GM18861 (cell line): ENCODE results near the gene EED.
"Not testable (repeated sequence)": the region's sequence is repeated elsewhere in the genome, so short reads cannot be mapped to it uniquely, and the experiment has no call there.

ENCODE experiments used
- ATAC-seq: cut with Tn5 transposase; IDR thresholded peaks from one replicate; pipeline ENCODE4 v1.9.1; 2021; ENCODE audit not compliant: unreplicated experiment

Gene EED

DNA sequence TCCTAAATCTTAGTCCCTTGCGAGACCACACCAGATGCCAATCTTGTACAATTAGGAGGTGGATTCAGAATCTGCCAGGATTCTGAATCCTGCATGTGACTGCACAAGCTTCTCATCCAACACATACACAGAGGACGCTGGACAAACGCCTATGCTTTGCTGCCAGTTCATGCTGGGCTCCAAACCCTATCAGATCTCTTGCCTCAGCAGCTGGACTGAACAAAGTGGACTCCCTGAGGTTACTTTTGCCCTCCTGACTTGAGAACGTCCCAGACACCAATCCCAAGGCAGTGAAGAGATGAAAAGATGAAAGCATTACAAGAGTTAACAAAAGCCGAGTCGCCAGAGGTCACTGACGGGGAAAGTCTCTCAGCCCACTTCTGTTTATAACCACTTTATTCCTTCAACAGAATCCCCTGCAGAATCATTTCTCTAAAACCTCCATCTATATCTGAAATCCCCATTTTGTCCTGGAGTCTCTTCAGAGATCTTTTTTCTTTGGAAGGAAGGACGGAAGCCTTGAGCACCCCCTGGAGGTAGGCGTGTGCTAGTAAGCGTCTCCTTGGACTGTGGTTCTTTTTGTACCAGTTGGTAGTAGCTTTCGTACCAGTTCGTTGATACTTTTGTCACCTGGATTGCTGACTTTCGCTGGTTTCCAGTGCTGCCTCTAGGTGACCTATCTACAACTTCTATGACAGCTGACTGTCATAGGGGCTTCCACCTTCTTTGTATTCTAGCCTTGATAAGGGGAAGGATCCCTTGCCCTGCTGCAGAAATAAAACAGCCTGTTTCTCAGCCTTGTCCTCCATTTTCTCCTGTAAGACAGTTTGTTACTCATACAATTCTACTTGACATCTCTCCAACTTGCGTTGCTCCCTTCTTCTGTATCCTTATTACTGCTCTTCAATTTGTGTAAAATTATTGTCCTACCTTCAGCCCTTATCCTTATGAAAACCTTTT, 26.1 kb upstream of the EED start:
- ATAC-seq = peak; percentile 31

DNA sequence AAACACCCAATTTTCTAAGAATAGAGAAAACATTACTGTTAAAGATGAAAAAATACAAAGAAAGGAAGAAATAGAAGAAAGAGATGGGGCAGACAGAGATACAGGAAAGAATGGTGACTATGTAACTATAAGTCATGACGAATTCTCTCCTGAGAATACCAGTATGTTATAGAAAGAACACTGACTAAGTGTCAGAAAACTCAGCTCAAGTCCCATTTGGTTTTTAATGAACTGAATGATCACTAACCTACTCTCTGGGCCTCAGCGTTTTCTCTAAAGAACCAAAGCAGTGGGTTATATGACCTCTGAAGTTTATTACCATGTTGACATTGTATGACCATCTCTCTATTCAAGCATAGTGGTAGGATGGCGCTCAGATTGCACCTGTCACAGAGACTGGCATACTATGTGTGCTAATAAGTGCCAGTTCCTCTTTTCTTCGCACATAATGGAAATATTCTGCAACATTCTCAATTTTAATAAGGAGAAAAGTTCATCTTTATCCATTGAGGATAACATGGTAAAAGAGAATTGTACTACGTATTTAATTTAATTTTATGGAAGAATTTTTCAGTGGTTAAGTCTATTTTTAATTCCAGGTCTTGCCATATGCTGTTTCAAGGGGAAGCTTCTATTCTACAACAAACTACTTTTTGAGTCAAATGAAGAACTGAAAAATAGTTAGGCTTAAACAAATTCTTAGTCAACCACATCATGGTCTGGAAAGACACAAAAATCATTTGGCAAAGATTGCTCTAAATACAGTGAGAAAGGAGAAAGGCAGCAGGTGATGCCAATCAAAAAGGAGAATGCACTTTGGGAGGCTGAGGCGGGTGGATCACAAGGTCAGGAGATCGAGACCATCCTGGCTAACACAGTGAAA, 25.0 kb upstream of the EED start:
- ATAC-seq = peak; percentile 71

DNA sequence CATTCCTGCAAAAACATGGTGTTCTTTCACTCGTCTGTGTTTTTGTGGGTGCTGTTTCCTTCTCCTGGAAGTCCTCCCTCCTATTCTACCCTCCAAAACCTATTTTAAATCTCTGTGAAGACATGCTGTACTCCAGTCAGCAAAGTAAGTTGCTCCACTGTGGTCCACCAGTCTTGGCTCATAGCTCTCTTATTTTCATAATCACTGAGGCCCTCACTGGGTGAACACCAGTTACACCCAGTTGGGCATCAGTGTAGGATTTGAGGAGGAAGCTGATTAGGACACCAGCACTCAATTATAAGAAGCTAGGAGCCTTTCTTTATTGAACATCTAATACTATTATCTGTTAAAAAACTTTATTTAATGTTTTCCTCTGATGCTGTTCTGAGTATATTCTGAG, 23.9 kb upstream of the EED start:
- ATAC-seq = no peak

DNA sequence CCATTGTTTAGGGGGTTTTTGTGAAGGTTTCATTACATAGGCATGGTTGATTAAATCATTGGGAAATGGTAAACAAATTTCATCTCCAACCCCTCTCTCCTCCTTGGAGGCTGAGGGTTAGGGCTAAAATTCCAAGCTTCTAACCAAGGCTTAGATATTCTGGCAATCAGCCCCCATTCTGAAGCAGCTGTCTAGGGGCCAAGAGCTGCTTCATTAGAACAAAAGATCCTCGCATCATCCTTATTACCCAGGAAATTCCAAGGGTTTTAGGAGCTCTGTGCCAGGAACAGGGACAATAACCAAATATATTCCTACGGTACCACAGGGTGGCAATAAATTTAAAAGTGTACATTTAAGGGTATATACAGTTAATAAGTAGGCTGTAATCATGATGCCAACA, 22.5 kb upstream of the EED start:
- ATAC-seq = no peak

DNA sequence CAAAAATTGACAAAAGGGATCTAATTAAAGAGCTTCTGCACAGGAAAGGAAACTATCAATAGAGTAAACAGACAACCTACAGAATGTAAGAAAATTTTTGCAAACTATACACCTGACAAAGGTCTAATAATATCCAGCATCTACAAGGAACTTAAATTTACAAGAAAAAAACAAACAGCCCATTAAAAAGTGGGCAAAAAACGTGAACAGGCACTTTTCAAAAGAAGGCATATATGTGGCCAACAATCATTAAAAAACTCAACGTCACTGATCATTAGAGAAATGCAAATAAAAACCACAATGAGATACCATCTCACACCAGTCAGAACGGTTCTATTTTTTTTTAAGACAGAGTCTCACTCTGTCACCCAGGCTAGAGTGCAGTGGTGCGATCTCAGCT, 20.0 kb upstream of the EED start:
- not testable (repeated sequence) for ATAC-seq

DNA sequence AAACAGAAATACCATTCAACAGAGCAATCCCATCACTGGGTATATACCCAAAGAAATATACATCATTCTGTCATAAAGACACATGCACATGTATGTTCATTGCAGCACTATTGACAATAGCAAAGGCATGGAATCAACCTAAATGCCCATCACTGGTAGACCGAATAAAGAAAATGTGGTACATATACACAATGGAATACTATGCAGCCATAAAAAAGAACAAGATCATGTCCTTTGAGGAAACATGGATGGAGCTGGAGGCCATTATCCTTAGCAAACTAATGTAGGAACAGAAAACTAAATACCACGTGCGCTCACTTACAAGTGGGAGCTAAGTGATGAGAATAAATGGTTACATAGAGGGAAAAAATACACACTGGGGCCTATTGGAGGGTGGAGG, 19.2 kb upstream of the EED start:
- ATAC-seq = not testable (repeated sequence)

DNA sequence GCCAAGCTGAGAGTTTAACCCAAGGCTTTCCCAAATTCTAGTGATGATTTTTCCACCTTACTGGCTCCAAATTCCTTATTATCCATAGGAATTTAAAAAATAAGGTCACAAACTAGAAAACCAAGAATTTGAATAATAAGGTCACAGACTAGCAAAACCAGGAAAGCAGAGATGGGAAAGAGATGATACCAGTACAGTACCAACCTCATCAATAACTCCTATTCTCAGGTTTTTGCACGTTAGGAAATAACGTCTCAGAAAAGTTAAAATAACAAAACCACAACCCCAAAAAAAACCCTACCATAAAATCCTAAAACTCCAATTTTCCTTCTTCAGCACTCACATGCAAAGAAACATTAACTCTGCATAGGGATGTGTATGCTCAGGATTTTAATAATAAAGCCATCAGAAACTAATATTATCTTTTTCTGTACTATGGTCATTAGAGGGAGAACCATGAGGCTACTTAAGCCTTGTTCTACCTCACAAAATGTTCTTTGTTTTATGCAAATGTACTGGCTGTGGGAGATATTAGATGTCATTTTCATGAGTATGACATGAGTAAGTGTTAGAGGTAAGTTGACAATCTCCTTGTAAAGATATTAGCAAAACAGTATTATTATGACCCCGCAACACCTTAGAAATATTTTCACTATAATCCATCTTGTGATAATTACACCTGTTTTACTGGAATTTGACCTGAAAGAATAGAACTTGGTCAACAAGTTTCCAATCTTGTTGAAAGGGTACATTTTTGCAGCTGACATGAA, 16.1 kb upstream of the EED start:
- ATAC-seq = no peak

DNA sequence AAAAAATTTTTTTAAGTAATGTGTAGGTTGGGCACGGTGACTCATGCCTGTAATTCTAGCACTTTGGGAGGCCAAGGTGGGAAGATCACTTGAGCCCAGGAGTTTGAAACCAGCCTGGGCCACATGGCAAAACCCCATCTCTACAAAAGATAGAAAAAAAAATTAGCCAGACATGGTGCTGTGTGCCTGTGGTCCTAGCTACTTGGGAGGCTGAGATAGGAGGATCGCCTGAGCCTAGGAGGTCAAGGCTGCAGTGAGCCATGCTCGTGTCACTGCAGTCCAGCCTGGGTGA, 15.6 kb upstream of the EED start:
- not testable (repeated sequence) for ATAC-seq

DNA sequence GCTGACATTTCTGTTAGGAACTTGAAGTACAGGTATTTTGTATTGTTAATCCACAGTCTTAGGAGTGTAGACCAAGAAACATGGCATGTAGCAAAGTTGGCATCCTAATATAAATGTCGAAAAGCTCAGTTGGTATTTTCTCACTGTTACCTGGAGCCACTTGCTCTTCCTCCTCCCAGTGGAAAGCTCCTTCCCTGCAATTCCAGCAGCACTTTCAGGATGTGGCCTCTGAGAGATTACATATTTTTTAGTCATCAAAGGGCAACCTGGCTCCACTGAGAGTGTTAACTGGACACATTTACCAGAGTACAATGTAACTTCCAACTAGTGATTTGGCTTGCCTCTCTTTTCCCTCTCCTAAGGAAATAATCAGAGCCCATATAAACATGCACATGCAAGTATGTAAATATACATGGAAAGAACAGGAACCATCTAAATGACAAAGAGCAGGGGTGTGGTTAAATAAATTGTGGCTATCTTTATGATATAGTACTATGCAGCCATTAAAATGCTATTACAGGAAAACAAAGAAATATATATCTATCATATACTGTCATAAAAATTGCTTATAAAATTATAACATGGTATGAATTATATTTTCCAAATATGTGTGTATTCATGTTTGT, 14.3 kb upstream of the EED start:
- ATAC-seq = no peak

DNA sequence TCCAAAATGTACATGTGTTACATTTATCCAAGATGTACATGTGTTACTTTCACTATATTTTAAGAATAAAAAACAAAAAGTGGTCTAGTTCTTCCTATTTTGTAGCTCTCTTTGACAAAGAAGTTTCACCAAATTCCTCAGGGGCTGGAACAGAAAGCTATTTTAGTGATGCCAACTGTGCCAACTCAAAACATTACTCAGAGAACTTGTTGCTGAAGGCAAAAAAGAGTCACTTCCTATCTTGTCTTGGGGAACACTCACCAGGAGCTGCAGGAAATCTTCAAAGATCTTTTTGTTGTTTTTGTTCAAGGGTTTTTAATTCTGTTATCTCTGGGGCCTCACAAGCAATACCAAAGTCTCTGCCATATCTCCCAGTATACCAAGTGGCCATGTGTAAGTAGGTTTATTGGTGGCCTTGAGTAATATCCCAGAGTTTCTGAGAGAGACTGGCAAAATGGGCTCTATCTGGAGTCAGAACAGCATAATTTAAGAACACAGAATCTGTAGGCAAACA, 13.6 kb upstream of the EED start:
- no peak for ATAC-seq

DNA sequence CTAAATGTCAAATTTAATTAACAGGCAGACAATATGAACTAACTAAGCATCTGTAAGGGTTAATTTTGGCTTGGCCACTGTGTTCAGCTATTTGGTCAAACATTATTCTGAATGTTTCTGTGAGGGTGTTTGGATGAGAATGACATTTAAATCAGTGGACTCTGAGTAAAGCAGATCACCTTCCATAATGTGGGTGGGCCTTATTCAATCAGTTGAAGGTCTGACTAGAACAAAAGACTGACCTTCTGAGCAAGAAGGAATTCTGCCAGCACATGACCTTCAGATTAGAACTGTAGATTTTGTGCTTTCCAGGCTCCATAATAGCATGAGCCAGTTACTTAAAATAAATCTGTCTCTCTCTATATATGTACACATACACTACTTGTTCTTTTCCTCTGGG, 12.0 kb upstream of the EED start:
- ATAC-seq = no peak

DNA sequence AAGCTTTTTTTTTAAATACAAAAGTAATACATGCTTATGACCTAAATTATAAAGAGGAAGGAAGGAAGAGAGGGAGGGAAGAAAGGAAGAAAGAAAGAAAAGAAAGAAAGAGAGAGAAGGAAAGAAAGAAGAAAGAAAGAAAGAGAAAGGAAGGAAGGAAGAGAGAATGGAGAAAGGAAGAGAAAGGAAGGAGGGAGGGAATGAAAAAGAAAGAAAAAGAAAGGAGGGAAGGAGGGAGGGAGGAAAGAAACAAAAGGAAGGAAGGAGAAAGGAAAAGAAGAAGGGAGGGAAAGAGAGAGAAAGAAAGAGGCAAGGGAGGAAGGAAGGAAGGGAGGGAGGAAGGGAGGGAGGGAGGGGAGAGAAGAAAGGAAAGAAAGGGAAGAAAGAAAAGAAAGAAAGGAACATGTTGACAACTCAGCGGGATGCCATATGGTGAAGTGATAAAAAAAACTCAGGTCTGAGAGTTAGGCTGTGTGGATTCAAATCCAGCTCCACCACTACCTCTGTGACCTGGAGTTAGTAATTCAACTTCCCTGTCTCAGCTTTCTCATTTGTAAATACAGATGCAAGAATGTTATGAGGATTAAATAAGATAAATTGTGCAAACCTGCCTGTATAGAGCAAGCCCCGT, 9.6 kb upstream of the EED start:
- no peak for ATAC-seq

DNA sequence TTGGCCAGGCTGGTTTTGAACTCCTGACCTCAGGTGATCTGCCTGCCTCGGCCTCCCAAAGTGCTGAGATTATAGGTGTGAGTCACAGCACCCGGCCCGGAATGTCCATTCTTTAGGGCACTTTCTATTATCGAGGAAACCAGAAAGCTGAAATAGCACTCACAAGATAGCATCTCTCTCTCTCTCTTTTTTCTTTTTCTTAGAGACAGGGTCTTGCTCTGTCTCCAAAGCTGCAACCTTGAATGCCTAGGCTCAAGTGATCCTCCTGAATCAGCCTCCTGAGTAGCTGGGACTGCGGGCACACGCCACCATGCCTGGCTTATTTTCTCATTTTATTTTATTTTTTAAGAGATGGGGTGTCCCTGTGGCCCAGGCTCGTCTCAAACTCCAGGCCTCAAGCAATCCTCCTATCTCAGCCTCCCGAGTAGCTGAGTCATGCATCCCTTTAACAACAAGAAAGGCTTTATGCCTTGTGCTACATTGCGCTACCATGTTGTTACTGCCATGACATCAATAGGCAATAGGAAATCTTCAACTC, 7.2 kb upstream of the EED start:
- ATAC-seq = no peak

DNA sequence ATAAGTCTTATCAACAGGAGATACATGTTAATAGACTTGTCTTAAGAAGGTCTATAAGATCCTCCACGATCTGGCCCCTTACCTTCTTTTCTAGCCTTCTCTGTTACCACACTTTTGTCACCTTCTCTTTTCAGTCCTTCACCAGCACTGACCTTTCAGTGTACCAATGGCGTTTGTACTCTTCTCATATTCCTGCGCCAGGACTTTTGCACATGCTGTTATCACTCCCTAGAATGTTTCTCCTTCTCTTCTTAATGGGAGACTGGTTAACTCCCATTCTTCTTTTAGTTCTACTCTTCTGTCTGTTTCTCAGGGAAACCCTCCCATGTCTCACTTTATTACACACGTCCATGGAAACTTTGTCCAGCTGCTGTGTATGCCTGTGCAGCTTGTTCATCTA, 4.4 kb upstream of the EED start:
- no peak for ATAC-seq

DNA sequence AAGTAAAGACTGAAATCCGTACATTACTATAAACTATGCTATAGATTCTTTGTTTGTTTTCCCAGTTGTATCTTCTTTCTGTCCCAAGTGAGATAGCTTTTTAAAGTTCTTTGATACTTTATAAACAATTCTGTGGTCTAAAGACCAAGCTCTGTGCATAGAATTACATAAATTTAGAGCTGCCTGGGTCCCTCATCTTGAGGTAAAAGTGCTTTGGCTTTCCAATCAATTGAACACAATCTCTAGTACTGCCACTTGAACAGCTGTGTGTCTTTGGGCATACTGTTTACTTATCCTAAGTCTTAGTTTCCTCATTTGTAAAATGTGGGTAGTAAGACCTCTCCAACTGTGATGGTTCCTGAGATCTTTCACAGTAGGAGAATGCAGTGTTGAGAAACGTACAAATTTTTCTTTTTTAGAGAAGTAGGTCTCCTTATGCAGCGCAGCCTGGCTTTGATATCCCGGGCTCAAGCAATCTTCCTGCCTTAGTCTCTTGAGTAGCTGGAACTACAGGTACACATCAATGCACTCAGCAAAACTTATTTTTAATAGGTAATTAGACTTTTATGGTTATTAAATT, 2.5 kb upstream of the EED start:
- no peak for ATAC-seq

DNA sequence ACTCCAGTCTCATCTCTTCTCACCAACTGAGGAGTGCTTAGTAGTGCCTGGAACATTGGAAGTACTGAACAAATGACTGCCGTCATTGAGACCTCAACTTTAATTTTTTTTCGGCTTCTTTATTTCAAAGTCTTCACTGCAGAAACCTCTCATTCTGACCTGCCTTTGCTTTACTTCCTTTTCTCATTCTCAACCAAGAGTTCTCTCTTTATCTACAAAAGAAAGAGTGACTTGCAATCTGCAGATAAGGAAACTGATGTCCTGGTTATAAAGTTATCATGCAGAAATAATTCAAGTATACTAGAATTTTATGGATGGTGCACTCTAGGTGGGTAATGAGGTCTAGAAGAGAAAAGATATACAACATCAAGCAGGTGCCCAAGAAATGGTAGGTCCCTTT, 1.2 kb upstream of the EED start:
- no peak for ATAC-seq

DNA sequence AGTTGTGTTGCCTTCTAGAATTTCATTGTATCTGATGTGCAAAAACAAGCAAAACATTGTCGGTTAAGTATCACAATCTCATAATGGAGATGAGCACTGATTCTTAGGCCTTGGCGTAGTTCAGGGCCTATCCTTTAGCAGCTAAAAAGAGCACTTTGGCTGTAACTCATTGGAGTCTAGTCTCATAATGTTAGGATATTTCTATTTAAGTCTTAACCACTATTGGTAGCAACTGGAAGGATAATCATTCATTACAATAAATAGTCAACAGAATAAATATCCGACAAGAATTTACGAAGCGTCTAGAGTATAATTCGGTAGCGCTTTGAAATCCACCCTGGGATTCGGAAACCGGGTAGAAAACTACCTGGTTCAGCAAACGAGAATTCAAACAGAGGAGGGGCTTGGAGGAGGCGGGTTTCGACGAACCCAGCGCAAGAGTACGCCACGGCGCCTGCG, 461 bp upstream of the EED start:
- ATAC-seq = peak; percentile 55

DNA sequence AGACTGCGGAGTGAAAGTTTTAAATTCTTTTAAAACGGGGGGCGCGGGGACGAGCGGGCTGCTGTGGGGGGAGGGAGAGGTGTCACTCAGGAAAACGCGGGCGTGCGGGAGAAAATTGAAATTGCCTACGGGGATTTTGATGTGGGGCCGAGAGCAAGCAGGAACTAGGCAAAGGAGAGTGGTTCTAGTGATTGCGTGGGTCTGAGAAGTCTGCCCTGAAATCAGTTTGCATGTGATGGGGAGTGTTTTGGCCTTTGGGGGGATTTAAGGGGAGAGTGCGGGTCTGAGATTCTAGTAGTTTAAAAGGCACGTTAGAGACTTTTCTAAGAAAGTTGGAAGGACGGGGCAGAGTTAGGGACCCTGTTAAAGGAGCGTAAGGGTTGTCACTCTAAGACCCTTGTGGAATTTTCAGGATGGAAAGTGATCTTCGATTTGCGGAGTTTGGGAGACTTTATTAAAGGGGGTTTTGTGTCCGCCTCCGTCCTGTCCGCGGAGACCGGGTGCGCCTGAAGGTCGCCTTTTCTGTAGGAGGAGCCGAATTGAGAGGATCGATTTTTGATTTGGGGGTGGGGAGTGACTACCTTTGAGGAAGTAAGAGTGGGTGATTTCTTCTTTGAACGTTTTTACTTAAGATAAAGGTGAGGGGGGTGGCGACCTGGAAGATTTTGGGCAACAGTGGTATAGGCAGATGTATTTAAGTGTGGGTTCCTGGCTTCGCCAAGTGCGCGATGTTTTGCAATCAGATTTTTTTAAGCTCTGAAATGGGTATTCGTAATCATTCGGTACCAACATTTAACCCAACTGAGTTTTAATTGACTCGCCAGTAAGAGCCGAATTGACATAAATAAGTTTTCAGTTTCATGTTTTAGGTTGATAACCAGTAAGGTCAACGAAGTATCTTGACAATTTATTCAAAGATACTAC, 1.1 kb downstream of the EED start:
- no peak for ATAC-seq

DNA sequence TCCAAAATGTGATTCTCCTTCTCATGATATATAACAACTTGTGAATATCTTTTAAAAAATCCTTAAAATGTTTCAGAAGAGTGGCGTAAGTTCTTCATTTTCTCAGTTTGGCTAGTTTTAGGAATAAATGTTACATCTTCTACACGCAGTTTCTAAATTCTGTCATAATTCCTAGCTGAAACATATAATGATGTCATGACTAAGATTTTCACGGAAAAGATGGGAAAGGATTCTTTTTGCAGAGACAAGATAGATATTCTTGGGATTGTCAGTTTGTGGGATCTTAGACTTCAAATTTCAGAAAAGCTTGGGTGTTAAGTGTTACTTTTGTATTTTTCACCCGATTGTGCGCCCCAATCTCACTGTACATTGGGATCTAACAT, 1.7 kb downstream of the EED start:
- ATAC-seq = no peak
